Measurements from ENCODE around the gene UBD.

- TF ChIP-seq CTCF (IDR thresholded peaks at IDR 0.05 in 2 of 3, conservative IDR thresholded peaks at IDR 0.05 in 1 of 3; ENCODE audit: control insufficient read depth in 2 of 3, extremely low read depth in 1 of 3, insufficient read depth in 1 of 3, low read depth in 3 of 3, low read length in 3 of 3) = no peak
- TF ChIP-seq, protein P1, sequence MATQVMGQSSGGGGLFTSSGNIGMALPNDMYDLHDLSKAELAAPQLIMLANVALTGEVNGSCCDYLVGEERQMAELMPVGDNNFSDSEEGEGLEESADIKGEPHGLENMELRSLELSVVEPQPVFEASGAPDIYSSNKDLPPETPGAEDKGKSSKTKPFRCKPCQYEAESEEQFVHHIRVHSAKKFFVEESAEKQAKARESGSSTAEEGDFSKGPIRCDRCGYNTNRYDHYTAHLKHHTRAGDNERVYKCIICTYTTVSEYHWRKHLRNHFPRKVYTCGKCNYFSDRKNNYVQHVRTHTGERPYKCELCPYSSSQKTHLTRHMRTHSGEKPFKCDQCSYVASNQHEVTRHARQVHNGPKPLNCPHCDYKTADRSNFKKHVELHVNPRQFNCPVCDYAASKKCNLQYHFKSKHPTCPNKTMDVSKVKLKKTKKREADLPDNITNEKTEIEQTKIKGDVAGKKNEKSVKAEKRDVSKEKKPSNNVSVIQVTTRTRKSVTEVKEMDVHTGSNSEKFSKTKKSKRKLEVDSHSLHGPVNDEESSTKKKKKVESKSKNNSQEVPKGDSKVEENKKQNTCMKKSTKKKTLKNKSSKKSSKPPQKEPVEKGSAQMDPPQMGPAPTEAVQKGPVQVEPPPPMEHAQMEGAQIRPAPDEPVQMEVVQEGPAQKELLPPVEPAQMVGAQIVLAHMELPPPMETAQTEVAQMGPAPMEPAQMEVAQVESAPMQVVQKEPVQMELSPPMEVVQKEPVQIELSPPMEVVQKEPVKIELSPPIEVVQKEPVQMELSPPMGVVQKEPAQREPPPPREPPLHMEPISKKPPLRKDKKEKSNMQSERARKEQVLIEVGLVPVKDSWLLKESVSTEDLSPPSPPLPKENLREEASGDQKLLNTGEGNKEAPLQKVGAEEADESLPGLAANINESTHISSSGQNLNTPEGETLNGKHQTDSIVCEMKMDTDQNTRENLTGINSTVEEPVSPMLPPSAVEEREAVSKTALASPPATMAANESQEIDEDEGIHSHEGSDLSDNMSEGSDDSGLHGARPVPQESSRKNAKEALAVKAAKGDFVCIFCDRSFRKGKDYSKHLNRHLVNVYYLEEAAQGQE (IDR thresholded peaks at IDR 0.05; ENCODE audit: low read depth, low read length) = no peak
Measured at GRCh38 chr6:29554764-29555163, 4.8 kb downstream of the UBD start.

Measured in GM12878 (cell line).